Measurements from ENCODE around the gene THAP7. TPM values are rescaled to one million over a fixed set of nuclear protein-coding genes. Genes with fewer than 3 reads are reported as not detected.
"Not testable (repeated sequence)": the region's sequence is repeated elsewhere in the genome, so short reads cannot be mapped to it uniquely, and the experiment has no call there.

Gene THAP7
- total RNA-seq, 1 donor from 2014 or later, result 29.0 TPM

DNA sequence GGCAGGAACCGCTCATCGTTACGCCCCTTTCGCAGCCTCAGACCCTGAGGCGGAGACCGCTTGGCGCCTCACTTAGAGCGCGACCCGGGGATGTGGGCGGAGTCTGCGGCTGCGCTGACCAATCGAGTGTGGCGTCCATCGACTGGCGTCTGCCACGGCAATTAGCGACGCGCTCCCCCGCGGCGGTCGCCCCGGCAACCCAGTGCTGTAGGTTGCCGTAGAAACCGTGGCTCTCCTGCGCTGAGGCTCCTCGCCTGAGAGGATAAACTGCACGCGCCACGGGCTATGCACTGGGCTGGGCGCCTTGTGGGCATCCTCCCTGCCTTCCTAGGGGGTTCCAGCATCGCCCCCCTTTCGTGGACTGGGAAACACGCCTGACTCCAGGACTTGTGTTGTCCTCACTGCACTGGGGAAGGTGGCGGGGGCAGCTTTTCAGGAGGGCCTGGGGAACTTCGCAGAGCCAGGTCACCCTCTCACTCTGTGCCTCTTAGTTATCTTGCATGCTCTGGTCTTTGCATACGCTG, 12.3 kb upstream of the THAP7 start:
- H3K36me3 ChIP-seq (ENCODE audit: control insufficient read depth, insufficient read depth, low read length), result no peaks in the 10 kb centered on the region
- TF ChIP-seq, protein P1, sequence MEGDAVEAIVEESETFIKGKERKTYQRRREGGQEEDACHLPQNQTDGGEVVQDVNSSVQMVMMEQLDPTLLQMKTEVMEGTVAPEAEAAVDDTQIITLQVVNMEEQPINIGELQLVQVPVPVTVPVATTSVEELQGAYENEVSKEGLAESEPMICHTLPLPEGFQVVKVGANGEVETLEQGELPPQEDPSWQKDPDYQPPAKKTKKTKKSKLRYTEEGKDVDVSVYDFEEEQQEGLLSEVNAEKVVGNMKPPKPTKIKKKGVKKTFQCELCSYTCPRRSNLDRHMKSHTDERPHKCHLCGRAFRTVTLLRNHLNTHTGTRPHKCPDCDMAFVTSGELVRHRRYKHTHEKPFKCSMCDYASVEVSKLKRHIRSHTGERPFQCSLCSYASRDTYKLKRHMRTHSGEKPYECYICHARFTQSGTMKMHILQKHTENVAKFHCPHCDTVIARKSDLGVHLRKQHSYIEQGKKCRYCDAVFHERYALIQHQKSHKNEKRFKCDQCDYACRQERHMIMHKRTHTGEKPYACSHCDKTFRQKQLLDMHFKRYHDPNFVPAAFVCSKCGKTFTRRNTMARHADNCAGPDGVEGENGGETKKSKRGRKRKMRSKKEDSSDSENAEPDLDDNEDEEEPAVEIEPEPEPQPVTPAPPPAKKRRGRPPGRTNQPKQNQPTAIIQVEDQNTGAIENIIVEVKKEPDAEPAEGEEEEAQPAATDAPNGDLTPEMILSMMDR (IDR thresholded peaks at IDR 0.05; ENCODE audit: insufficient read depth, low read length, severe bottlenecking), result no peak
- H3K4me3 ChIP-seq (ENCODE audit: low read depth, low read length), result peak overlapping the region; percentile 46
- peak; percentile 67 for DNase-seq (ENCODE audit: low read depth)
- no peak for FAIRE-seq
- H3K27me3 ChIP-seq (ENCODE audit: control insufficient read depth, insufficient read depth, low read length), result no peaks in the 10 kb centered on the region

DNA sequence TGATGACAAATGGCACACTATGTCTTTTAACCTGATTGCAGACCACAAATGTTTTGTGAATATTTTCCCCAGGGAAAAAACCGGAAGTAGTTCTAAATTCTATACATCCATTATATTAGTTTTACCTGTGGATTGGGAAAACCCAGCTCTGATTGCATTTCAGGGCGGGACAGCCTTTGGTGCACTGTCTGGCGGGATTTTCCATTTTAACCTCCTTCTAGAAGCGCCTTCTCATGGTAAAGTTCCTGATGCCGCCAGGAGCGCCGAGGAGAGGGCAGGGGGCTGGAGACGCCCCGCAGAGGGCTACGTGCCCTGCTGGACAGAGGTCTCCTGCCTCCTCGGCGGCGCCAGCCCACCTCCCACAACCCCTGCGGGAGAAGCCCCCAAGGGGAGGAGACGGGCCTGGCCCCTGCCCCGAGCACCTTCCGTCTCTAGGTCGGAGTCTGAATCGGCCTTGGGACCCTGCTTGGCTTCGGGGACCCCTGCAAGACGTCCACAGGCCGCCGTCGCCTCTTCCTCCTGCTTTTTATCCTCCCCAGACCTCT, 11.8 kb upstream of the THAP7 start:
- DNase-seq (ENCODE audit: low read depth), result peak; percentile 43

DNA sequence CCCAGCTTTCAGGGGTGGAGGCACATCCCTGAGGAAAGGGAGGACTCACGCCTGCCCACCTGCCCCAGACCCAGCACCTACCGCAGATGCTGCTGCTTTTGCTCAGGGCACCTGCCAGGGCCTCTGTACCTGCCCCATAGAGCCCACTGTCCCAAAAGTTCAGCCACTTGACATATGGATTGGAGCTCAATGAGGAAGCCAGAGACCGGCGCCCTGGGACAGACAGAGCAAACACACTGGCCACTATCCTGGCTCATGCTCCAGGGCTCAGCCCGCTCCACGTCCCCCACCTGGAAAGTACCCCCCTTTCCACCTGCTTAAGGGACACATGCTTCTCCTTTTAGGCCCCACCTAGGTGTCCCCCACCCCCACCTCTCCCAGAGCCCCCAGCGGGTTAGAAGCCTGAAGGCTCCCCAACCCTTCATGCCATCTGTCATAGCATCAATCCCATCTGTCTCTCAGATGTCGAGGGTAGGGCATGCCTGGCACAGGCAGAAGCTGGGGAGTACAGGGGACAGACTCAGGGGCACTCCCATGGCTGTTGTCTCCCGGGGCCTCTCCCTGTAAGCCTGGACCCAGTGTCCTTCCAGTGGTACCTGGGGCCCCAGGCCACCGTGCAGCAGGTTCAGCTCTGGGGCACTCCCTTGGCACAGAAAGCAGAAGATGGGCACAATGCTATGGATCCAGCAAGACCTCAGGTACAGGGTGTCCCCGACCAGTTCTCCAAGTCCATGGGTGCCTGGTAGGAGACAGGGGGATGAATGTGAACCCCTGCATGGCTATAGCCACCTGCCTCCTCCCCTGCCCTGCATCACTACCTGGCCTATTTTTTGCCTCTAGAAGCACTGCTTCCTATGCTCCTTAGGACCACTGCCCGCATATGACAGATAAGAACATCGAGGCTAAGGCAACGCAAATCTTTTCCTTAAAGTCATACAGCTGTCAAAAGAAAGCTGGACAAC, 10.8 kb upstream of the THAP7 start:
- TF ChIP-seq, protein P1 (IDR thresholded peaks at IDR 0.05; ENCODE audit: insufficient read depth, low read length, severe bottlenecking), result no peak
- no peak for DNase-seq (ENCODE audit: low read depth)
- H3K36me3 ChIP-seq (ENCODE audit: control insufficient read depth, insufficient read depth, low read length), result no peaks in the 10 kb centered on the region
- no peaks in the 10 kb centered on the region for H3K27me3 ChIP-seq (ENCODE audit: control insufficient read depth, insufficient read depth, low read length)
- no peak overlapping the region for H3K4me3 ChIP-seq (ENCODE audit: low read depth, low read length)
- no peak for FAIRE-seq

More for the DNA sequence above, 11.8 kb upstream of the THAP7 start:
- TF ChIP-seq, protein P1 (IDR thresholded peaks at IDR 0.05; ENCODE audit: insufficient read depth, low read length, severe bottlenecking), result no peak
- Histone ChIP-seq H3K36me3 (ENCODE audit: control insufficient read depth, insufficient read depth, low read length) (no peaks in the 10 kb centered on the region), H3K27me3 (ENCODE audit: control insufficient read depth, insufficient read depth, low read length) (no peaks in the 10 kb centered on the region), H3K4me3 (ENCODE audit: low read depth, low read length) (peak overlapping the region; percentile 46)
- FAIRE-seq, result no peak

DNA sequence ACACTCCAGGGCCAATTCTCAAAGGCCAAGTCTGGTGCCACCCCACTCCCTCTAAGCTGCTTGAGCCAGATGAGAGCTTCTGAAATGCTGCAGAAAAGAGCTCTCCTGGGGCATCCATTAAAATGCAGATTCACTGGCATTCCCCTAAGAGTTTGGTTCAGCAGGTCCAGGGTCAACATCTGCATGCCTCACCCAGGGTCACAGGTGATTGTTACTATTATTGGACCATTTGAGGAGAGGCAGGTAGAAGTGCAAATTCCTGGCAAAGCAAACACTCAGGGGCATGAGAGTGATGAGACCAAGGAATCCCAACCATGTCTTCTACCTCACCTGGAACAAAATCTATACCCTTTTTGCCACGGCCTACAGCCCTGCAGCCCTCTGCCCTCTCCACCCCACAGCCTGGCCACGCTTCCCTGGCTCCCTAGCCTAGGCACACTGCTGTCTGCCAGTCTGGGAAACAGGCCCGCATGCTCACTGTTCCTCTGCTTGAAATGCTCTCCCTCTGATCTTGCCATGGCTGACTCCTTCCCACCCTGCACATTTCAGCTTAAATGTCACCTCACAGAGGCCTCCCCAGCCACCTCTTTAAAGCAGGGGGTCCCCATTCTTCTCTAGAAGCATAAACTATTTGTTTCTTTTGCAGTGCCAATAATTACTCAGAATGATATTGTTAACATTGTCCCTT, 8.7 kb upstream of the THAP7 start:
- DNase-seq (ENCODE audit: low read depth) (no peak), FAIRE-seq (no peak)
- Histone ChIP-seq H3K36me3 (ENCODE audit: control insufficient read depth, insufficient read depth, low read length) (no peaks in the 10 kb centered on the region), H3K4me3 (ENCODE audit: low read depth, low read length) (no peak overlapping the region), H3K27me3 (ENCODE audit: control insufficient read depth, insufficient read depth, low read length) (no peaks in the 10 kb centered on the region)
- TF ChIP-seq, protein P1 (IDR thresholded peaks at IDR 0.05; ENCODE audit: insufficient read depth, low read length, severe bottlenecking), result no peak

DNA sequence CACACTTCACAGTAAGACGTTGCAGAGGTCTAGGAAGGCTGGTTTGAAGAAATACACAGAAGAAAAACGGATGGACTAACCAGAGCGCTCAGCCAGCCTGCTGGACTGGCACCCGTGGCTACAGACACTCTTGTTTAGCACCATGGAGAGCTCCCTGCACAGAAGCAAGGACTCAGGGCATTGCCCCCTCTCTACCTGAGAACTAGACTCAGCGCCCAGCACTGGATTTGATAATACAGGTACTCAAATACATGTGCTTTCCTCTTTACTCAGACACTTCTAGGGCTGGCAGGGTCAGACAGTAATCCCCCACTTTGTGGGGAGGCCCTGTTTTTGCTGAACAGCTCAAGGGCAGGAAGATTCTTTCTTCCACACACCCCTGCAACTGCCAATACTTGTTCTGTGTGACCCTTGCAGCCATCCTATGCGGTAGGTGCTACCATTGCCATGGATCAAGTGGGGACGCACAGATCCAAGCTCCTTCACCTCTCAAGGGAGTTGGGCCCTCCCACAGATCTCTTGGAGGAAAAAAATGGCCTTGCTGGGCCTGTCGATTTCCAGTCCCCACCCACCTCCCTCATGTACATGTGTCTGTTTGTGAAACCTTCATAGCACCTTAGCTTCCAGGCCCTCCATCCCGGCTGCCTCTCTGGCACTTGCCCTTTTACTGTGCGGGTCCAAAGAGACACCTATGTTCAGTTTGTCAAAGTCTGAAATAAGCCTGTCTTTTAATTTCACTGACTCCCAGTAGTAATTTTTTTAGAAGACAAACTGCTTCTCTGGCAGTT, 7.9 kb upstream of the THAP7 start:
- no peaks in the 10 kb centered on the region for H3K36me3 ChIP-seq (ENCODE audit: control insufficient read depth, insufficient read depth, low read length)
- H3K4me3 ChIP-seq (ENCODE audit: low read depth, low read length), result no peak overlapping the region
- TF ChIP-seq, protein P1 (IDR thresholded peaks at IDR 0.05; ENCODE audit: insufficient read depth, low read length, severe bottlenecking), result no peak
- no peaks in the 10 kb centered on the region for H3K27me3 ChIP-seq (ENCODE audit: control insufficient read depth, insufficient read depth, low read length)
- FAIRE-seq (no peak), DNase-seq (ENCODE audit: low read depth) (peak; percentile 54)

DNA sequence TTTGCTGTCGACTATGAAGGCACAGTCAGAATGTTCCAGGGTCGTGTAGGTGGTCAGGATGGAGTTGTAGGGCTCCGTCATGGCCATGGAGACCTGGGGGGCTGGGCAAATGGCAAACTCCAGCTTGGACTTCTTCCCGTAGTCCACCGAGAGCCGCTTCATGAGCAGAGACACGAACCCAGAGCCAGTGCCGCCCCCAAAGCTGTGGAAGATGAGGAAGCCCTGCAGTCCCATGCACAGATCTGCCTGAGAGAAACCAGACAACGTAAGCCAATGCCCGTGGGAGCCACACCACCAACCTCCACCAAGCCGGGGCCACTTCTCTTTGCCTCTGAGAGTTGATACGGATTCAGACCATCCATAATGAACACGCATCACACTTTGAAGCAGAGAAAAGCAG, 7.3 kb upstream of the THAP7 start:
- H3K27me3 ChIP-seq (ENCODE audit: control insufficient read depth, insufficient read depth, low read length); H3K36me3 ChIP-seq (ENCODE audit: control insufficient read depth, insufficient read depth, low read length); DNase-seq (ENCODE audit: low read depth); H3K4me3 ChIP-seq (ENCODE audit: low read depth, low read length): not testable (repeated sequence)
- peak; percentile 98 for FAIRE-seq

Data from bronchial epithelial cell (primary cell).